Activated CD4-positive, alpha-beta T cell treated with anti-CD3 and anti-CD28 coated beads for 24 hours (primary cell): ENCODE results near the gene ATP2A3.
A peak's percentile ranks its signal among the peaks of the same experiment; 100 is the strongest.

Experiments used
- DNase-seq, 2 donors: peaks; one replicate each; pipeline ENCODE4 v3.0.0-alpha.2; 2020; ENCODE audit warnings: low read depth in 2 of 2

Gene ATP2A3

GRCh38 chr17:3964203-3965117 is at the start of gene ATP2A3:
TSS of gene ATP2A3 (minus strand) at chr17:3964437. CDS start at chr17:3964291, 146 bp downstream.
- DNase-seq = peak; percentile 52 to 53

- no peak for DNase-seq
Measured at GRCh38 chr17:4010754-4011153, 46.5 kb upstream of the ATP2A3 start.

- DNase-seq = no peak
Measured at GRCh38 chr17:4009186-4009785, 45.0 kb upstream of the ATP2A3 start.

- no peak for DNase-seq
Measured at GRCh38 chr17:4008441-4009185, 44.4 kb upstream of the ATP2A3 start.

GRCh38 chr17:4008082-4008435 is 43.8 kb upstream of the ATP2A3 start:
- DNase-seq = no peak

GRCh38 chr17:4007346-4008081 is 43.3 kb upstream of the ATP2A3 start:
- no peak for DNase-seq

GRCh38 chr17:4006745-4007211 is 42.5 kb upstream of the ATP2A3 start:
- DNase-seq = no peak

- DNase-seq = no peak
Measured at GRCh38 chr17:4006165-4006589, 41.9 kb upstream of the ATP2A3 start.

GRCh38 chr17:4005296-4006164 is 41.3 kb upstream of the ATP2A3 start:
- no peak for DNase-seq

GRCh38 chr17:4004517-4005295 is 40.5 kb upstream of the ATP2A3 start:
- DNase-seq = peak; percentile 46 to 47

GRCh38 chr17:4003501-4004421 is 39.5 kb upstream of the ATP2A3 start:
- no peak for DNase-seq

GRCh38 chr17:4003131-4003500 is 38.9 kb upstream of the ATP2A3 start:
- DNase-seq = no peak

GRCh38 chr17:4001048-4001590 is 36.9 kb upstream of the ATP2A3 start:
- no peak for DNase-seq

- DNase-seq = no peak
Measured at GRCh38 chr17:3998436-3998835, 34.2 kb upstream of the ATP2A3 start.

GRCh38 chr17:3995067-3995466 is 30.8 kb upstream of the ATP2A3 start:
- DNase-seq = no peak

- DNase-seq = no peak
Measured at GRCh38 chr17:3994221-3994576, 30.0 kb upstream of the ATP2A3 start.

- DNase-seq = no peak
Measured at GRCh38 chr17:3993493-3994220, 29.4 kb upstream of the ATP2A3 start.

- DNase-seq = no peak
Measured at GRCh38 chr17:3992370-3992769, 28.1 kb upstream of the ATP2A3 start.
